GM21526 (cell line): ENCODE results near the gene ENKD1.
"Not testable (repeated sequence)": the region's sequence is repeated elsewhere in the genome, so short reads cannot be mapped to it uniquely, and the experiment has no call there.

ENCODE experiments used
- ATAC-seq: cut with Tn5 transposase; IDR thresholded peaks from one replicate; pipeline ENCODE4 v1.9.1; 2021; ENCODE audit warnings: moderate library complexity; ENCODE audit not compliant: unreplicated experiment, low FRiP score

ENKD1 gene

GRCh38 chr16:67666559-67667452 lies at the start of gene ENKD1, which contains the start of gene C16orf86:
ENKD1 (minus strand) TSS chr16:67666750; CDS start chr16:67666442, 308 bp downstream.
C16orf86 (plus strand) TSS chr16:67666814; CDS start chr16:67666971, 157 bp downstream.
- ATAC-seq: no peak

GRCh38 chr16:67716097-67716496 lies 49.5 kb upstream of the ENKD1 start:
- ATAC-seq: no peak

- ATAC-seq: no peak
These were observed 48.0 kb upstream of the ENKD1 start for GRCh38 chr16:67714522-67714921.

- no peak for ATAC-seq
These were observed 47.2 kb upstream of the ENKD1 start for GRCh38 chr16:67713647-67714273.

GRCh38 chr16:67710607-67711006 lies 44.1 kb upstream of the ENKD1 start:
- no peak for ATAC-seq

GRCh38 chr16:67709050-67709449 lies 42.5 kb upstream of the ENKD1 start:
- no peak for ATAC-seq

- ATAC-seq: no peak
These were observed 41.8 kb upstream of the ENKD1 start for GRCh38 chr16:67708368-67708771.

- no peak for ATAC-seq
These were observed 41.2 kb upstream of the ENKD1 start for GRCh38 chr16:67707790-67708189.

GRCh38 chr16:67707210-67707609 lies 40.7 kb upstream of the ENKD1 start:
- no peak for ATAC-seq

GRCh38 chr16:67704110-67704509 lies 37.6 kb upstream of the ENKD1 start:
- no peak for ATAC-seq

GRCh38 chr16:67703626-67704025 lies 37.1 kb upstream of the ENKD1 start:
- no peak for ATAC-seq

- no peak for ATAC-seq
These were observed 35.6 kb upstream of the ENKD1 start for GRCh38 chr16:67702130-67702529.

GRCh38 chr16:67701420-67701819 lies 34.9 kb upstream of the ENKD1 start:
- ATAC-seq: no peak

- no peak for ATAC-seq
These were observed 32.7 kb upstream of the ENKD1 start for GRCh38 chr16:67699265-67699664.

- no peak for ATAC-seq
These were observed 31.1 kb upstream of the ENKD1 start for GRCh38 chr16:67697422-67698185.

GRCh38 chr16:67694611-67695010 lies 28.1 kb upstream of the ENKD1 start:
- no peak for ATAC-seq

GRCh38 chr16:67693517-67694285 lies 27.2 kb upstream of the ENKD1 start:
- ATAC-seq: not testable (repeated sequence)

- no peak for ATAC-seq
These were observed 19.0 kb upstream of the ENKD1 start for GRCh38 chr16:67685388-67686112.

- ATAC-seq: no peak
These were observed 17.2 kb upstream of the ENKD1 start for GRCh38 chr16:67683767-67684166.
